Panc1 (cell line): ENCODE measurements around the gene ADAMTS2. TPM values are rescaled to one million over a fixed set of nuclear protein-coding genes. Genes with fewer than 3 reads are reported as not detected.

ENCODE experiments used
- ATAC-seq: fragments of 200-7000 bp; cut with Tn5 transposase; 2 replicates; pipeline ENCODE4 v1.9.1; 2020; ENCODE audit warnings: mild to moderate bottlenecking, moderate library complexity
- BruUV-seq: library from RNA; stranded (reverse); fragments of 400-500 nt; replicated peaks from 2 replicates; lab custom pipeline; 2021; lab: Mats Ljungman, UMichigan
- CTCF ChIA-PET: fragments of 300-600 bp; sonication (Branson Sonifier 250); formaldehyde crosslinking; loops from one replicate; lab custom pipeline; 2022; ENCODE audit warnings: antibody characterized with exemption; lab: Charles Lee
- POLR2A ChIA-PET: fragments of 300-600 bp; sonication (Branson Sonifier 250); formaldehyde crosslinking; loops from one replicate; lab custom pipeline; 2022; ENCODE audit warnings: antibody characterized with exemption; lab: Charles Lee
- DNase-seq: peaks from one replicate; pipeline ENCODE4 v3.0.0-alpha.2; 2010; ENCODE audit warnings: low read depth, low spot score
- H3K27ac ChIP-seq: 2 replicates; pipeline ENCODE4 v1.5.1; 2011; ENCODE audit warnings: mild to moderate bottlenecking, low read length, inconsistent platforms
- H3K27me3 ChIP-seq: fragments of 200-500 bp; sonication (Bioruptor generic); 2 replicates; pipeline ENCODE4 v1.6.0; 2014; ENCODE audit warnings: low read length, inconsistent platforms; ENCODE audit not compliant: control insufficient read depth, insufficient read depth
- H3K36me3 ChIP-seq: fragments of 200-500 bp; sonication (Bioruptor generic); 2 replicates; pipeline ENCODE4 v1.5.1; 2014; ENCODE audit warnings: inconsistent platforms, mild to moderate bottlenecking, low read length, moderate library complexity; ENCODE audit not compliant: control insufficient read depth, insufficient read depth
- H3K4me1 ChIP-seq: 2 replicates; pipeline ENCODE4 v1.5.1; 2011; ENCODE audit warnings: inconsistent platforms, mild to moderate bottlenecking, low read length, moderate library complexity; ENCODE audit not compliant: control insufficient read depth, insufficient read depth
- H3K4me3 ChIP-seq, 2 experiments: 2 replicates each; pipeline ENCODE4 v1.5.1; 2011 to 2012; ENCODE audit warnings: low read depth in 2 of 2, low read length in 2 of 2, mild to moderate bottlenecking in 2 of 2, inconsistent platforms in 1 of 2, moderate library complexity in 1 of 2
- H3K9me3 ChIP-seq: fragments of 200-500 bp; sonication (Bioruptor generic); 2 replicates; pipeline ENCODE4 v1.5.1; 2014; ENCODE audit warnings: low read depth, mild to moderate bottlenecking, inconsistent platforms, low read length, moderate library complexity; ENCODE audit not compliant: control insufficient read depth, insufficient read depth
- POLR2AphosphoS5 ChIP-seq: IDR thresholded peaks from 2 replicates; pipeline ENCODE4 v1.6.1; 2012; ENCODE audit warnings: mild to moderate bottlenecking, low read depth, low read length, moderate library complexity
- SIN3A ChIP-seq: IDR thresholded peaks from 2 replicates; pipeline ENCODE4 v1.6.1; 2012; ENCODE audit warnings: low read depth, mild to moderate bottlenecking, low read length, moderate library complexity, borderline replicate concordance; ENCODE audit not compliant: insufficient read depth
- TCF7L2 ChIP-seq: IDR thresholded peaks from 2 replicates; pipeline ENCODE4 v1.6.1; 2011; ENCODE audit warnings: mild to moderate bottlenecking, low read depth, low read length, inconsistent platforms
- in situ Hi-C: cut with HindIII; loops from 2 replicates; pipeline ENCODE4 v1.10.0; 2016; ENCODE audit warnings: low sequenced_read_pairs, low pct_unique_long_range_greater_than_20kb
- intact Hi-C: fragments of 100-400 bp; cut with micrococcal nuclease; formaldehyde crosslinking; loops from one replicate; pipeline ENCODE4 v1.10.0; 2022; ENCODE audit not compliant: unreplicated experiment
- total RNA-seq: library from RNA; stranded (reverse); gene quantifications from one replicate; pipeline ENCODE4 v1.2.1, GENCODE V29; 2021; ENCODE audit not compliant: unreplicated experiment
- TF ChIP-seq, protein P1 (sequence below): fragments of 450-650 bp; IDR thresholded peaks from 2 replicates; pipeline ENCODE4 v1.5.1; 2017; ENCODE audit warnings: mild to moderate bottlenecking
- TF ChIP-seq, protein P2 (sequence below), 2 experiments: IDR thresholded peaks; 2 replicates each; pipeline ENCODE4 v1.6.1; 2011 to 2012; ENCODE audit warnings: low read depth in 2 of 2, control low read depth in 1 of 2, low read length in 1 of 2, mild to moderate bottlenecking in 1 of 2, moderate library complexity in 1 of 2; ENCODE audit not compliant: insufficient read depth in 1 of 2

Gene ADAMTS2
- total RNA-seq, 1 experiment from 2014 or later: 0.13 TPM

DNA sequence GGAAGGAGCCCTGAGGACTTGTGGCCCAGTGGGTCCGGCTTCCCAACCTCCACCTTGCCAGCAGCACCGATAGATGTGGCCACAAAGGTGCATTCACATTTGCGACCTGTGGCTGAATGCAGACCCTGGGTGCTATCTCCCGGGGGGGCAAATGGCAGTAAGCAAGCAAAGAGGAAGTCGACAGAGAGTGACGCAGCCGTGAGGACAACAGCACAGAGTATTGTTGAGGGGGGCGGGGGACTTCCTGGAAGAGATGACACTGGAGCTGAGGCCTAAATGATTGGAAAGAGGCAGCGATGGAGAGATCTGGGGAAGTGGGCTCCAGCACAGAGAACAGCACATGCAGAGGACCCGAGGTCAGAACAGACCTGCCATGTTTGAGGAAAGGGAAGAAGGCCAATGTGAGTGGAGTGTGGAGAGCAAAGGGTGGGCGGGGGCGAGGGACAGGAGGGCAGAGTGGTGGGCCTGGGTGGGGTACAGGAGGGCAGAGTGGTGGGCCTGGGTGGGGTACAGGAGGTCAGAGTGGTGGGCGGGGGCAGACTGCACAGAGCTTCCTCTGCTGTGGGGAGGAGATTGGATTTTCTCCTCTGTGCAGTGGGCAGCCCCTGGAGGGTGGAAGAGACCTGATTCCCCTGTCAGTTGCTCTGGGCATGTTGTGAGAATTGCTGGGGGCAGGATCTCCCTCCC is 42.6 kb downstream of the ADAMTS2 start:
- no peak for ATAC-seq
- in situ Hi-C loops: no loop called here
- Histone ChIP-seq H3K36me3 (no peaks in the 10 kb centered on the region), H3K4me3 (no peak overlapping the region), H3K27me3 (peaks cover 6% of the 10 kb centered on the region), H3K27ac (no peak overlapping the region), H3K9me3 (no peaks in the 10 kb centered on the region), H3K4me1 (no peaks in the 10 kb centered on the region)
- intact Hi-C loops: no loop called here
- DNase-seq: no peak
- TF ChIP-seq TCF7L2 (no peak), POLR2AphosphoS5 (no peak), SIN3A (no peak)
- TF ChIP-seq, protein P1, sequence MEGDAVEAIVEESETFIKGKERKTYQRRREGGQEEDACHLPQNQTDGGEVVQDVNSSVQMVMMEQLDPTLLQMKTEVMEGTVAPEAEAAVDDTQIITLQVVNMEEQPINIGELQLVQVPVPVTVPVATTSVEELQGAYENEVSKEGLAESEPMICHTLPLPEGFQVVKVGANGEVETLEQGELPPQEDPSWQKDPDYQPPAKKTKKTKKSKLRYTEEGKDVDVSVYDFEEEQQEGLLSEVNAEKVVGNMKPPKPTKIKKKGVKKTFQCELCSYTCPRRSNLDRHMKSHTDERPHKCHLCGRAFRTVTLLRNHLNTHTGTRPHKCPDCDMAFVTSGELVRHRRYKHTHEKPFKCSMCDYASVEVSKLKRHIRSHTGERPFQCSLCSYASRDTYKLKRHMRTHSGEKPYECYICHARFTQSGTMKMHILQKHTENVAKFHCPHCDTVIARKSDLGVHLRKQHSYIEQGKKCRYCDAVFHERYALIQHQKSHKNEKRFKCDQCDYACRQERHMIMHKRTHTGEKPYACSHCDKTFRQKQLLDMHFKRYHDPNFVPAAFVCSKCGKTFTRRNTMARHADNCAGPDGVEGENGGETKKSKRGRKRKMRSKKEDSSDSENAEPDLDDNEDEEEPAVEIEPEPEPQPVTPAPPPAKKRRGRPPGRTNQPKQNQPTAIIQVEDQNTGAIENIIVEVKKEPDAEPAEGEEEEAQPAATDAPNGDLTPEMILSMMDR: no peak
- TF ChIP-seq, protein P2, sequence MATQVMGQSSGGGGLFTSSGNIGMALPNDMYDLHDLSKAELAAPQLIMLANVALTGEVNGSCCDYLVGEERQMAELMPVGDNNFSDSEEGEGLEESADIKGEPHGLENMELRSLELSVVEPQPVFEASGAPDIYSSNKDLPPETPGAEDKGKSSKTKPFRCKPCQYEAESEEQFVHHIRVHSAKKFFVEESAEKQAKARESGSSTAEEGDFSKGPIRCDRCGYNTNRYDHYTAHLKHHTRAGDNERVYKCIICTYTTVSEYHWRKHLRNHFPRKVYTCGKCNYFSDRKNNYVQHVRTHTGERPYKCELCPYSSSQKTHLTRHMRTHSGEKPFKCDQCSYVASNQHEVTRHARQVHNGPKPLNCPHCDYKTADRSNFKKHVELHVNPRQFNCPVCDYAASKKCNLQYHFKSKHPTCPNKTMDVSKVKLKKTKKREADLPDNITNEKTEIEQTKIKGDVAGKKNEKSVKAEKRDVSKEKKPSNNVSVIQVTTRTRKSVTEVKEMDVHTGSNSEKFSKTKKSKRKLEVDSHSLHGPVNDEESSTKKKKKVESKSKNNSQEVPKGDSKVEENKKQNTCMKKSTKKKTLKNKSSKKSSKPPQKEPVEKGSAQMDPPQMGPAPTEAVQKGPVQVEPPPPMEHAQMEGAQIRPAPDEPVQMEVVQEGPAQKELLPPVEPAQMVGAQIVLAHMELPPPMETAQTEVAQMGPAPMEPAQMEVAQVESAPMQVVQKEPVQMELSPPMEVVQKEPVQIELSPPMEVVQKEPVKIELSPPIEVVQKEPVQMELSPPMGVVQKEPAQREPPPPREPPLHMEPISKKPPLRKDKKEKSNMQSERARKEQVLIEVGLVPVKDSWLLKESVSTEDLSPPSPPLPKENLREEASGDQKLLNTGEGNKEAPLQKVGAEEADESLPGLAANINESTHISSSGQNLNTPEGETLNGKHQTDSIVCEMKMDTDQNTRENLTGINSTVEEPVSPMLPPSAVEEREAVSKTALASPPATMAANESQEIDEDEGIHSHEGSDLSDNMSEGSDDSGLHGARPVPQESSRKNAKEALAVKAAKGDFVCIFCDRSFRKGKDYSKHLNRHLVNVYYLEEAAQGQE (IDR thresholded peaks at IDR 0.05; ENCODE audit: insufficient read depth in 1 of 2, low read depth in 2 of 2, low read length in 1 of 2): no peak
- ChIA-PET CTCF (interaction anchor here (0.6 kb wide), 1 partner anchor 354 kb away, joined by 3 read pairs; no protein-coding TSS in a partner anchor), POLR2A (no interaction called here)
- no TSS peak for BruUV-seq

DNA sequence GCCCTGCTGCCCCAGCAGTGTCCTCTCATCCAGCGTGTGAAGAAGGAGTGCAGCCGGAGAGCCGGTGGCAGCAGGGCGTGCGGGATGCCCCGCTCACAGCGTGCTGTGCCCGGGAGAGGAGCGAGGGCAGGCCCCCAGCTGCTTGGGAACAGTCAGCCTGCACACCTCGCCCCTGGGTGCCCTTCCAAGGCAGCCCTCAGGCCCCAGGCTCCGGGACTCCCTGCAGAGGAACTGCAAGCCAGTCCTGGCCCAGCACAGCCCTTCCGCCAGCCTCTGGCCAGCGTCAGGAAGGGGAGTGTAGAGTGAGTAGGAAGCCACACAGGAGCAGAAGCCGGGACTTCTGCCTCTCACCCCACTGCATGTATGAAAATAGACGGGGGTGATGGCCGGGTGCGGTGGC is 43.5 kb downstream of the ADAMTS2 start:
- no peaks in the 10 kb centered on the region for H3K4me1 ChIP-seq
- BruUV-seq: no TSS peak
- H3K9me3 ChIP-seq: no peaks in the 10 kb centered on the region
- ATAC-seq (no peak), DNase-seq (no peak)
- intact Hi-C loops (no loop called here), in situ Hi-C loops (no loop called here)
- peaks cover 6% of the 10 kb centered on the region for H3K27me3 ChIP-seq
- TF ChIP-seq, protein P1: no peak
- TF ChIP-seq SIN3A: no peak
- no peak for TF ChIP-seq POLR2AphosphoS5
- TF ChIP-seq, protein P2 (IDR thresholded peaks at IDR 0.05; ENCODE audit: insufficient read depth in 1 of 2, low read depth in 2 of 2, low read length in 1 of 2): no peak
- TF ChIP-seq TCF7L2: no peak
- no peak overlapping the region for H3K4me3 ChIP-seq
- H3K36me3 ChIP-seq: no peaks in the 10 kb centered on the region
- H3K27ac ChIP-seq: no peak overlapping the region
- POLR2A ChIA-PET: no interaction called here
- CTCF ChIA-PET: no interaction called here
